IPS-20b (cell line): ENCODE results near the gene STRA6.

Source experiments
- H3K27ac ChIP-seq: one replicate; pipeline ENCODE4 v1.5.1; 2013; ENCODE audit warnings: low read length
- H3K27me3 ChIP-seq: 2 replicates; pipeline ENCODE4 v1.6.1; 2013; ENCODE audit warnings: mild to moderate bottlenecking, low read length, inconsistent platforms; ENCODE audit not compliant: insufficient read depth
- H3K36me3 ChIP-seq: 2 replicates; pipeline ENCODE4 v1.6.1; 2013; ENCODE audit warnings: low read depth, mild to moderate bottlenecking, inconsistent platforms, low read length, moderate library complexity; ENCODE audit not compliant: insufficient read depth
- H3K4me1 ChIP-seq: 2 replicates; pipeline ENCODE4 v1.6.1; 2013; ENCODE audit warnings: mild to moderate bottlenecking, control low read depth, inconsistent platforms, low read length, moderate library complexity; ENCODE audit not compliant: insufficient read depth
- H3K4me3 ChIP-seq: 2 replicates; pipeline ENCODE4 v1.5.1; 2013; ENCODE audit warnings: mild to moderate bottlenecking, low read length, inconsistent platforms
- H3K9ac ChIP-seq: 2 replicates; pipeline ENCODE4 v1.6.1; 2013; ENCODE audit warnings: low read depth, mild to moderate bottlenecking, inconsistent platforms, low read length, moderate library complexity
- H3K9me3 ChIP-seq: 2 replicates; pipeline ENCODE4 v1.6.1; 2013; ENCODE audit warnings: mild to moderate bottlenecking, low read depth, low read length, inconsistent platforms; ENCODE audit not compliant: insufficient read depth

The STRA6 gene

GRCh38 chr15:74201710-74202420 lies 722 bp downstream of the STRA6 start:
- H3K36me3 ChIP-seq: no peaks in the 10 kb centered on the region
- peaks cover 27% of the 10 kb centered on the region for H3K4me1 ChIP-seq
- no peak overlapping the region for H3K27ac ChIP-seq
- peak overlapping the region; percentile 71; the same call in 1 of the 2 replicates for H3K9ac ChIP-seq
- 0 out of 2 replicates have a peak, but pooled peaks cover 6% of the 10 kb centered on the region for H3K27me3 ChIP-seq
- H3K4me3 ChIP-seq: peak overlapping the region; percentile 63; the same call in 1 of the 2 replicates
- no peaks in the 10 kb centered on the region for H3K9me3 ChIP-seq

GRCh38 chr15:74200871-74201419 lies 1.6 kb downstream of the STRA6 start:
- Histone ChIP-seq H3K9ac (no peak overlapping the region; the same call in 1 of the 2 replicates), H3K36me3 (no peaks in the 10 kb centered on the region), H3K4me1 (peaks cover 27% of the 10 kb centered on the region), H3K9me3 (no peaks in the 10 kb centered on the region), H3K27me3 (0 out of 2 replicates have a peak, but pooled peaks cover 6% of the 10 kb centered on the region), H3K27ac (no peak overlapping the region), H3K4me3 (peak overlapping the region; percentile 63; the same call in 1 of the 2 replicates)

DNA sequence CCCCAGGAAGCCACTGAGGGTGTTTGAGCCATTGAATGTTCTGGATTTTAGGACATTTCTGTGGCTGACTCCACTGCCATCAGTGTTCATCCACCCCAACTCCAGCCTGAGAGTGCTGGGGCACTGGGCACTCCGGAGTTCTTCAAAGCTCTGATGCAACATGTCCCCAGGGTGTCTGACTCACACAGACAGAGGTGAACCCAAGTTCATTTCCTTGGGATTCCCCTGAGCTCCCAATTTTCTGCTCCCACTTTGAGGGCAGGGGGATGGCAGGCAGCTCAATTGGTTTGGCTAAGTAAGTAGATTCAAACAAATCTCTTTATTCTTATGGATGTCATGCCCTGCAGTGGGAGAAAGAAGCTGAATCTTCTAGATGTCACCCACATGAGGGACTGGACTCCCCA lies 2.2 kb downstream of the STRA6 start:
- Histone ChIP-seq H3K4me3 (no peak overlapping the region; the same call in 1 of the 2 replicates), H3K9ac (no peak overlapping the region), H3K4me1 (peaks cover 27% of the 10 kb centered on the region), H3K9me3 (no peaks in the 10 kb centered on the region), H3K27me3 (0 out of 2 replicates have a peak, but pooled peaks cover 6% of the 10 kb centered on the region), H3K36me3 (no peaks in the 10 kb centered on the region), H3K27ac (no peak overlapping the region)

- Histone ChIP-seq H3K27ac (no peak overlapping the region), H3K4me1 (peaks cover 24% of the 10 kb centered on the region), H3K9ac (no peak overlapping the region), H3K27me3 (no peaks in the 10 kb centered on the region), H3K4me3 (no peak overlapping the region), H3K9me3 (no peaks in the 10 kb centered on the region), H3K36me3 (peaks cover 6% of the 10 kb centered on the region; the same call in 1 of the 2 replicates)
Measured at GRCh38 chr15:74199297-74199652, 3.3 kb downstream of the STRA6 start.

- no peak overlapping the region for H3K4me3 ChIP-seq
- H3K27me3 ChIP-seq: no peaks in the 10 kb centered on the region
- H3K27ac ChIP-seq: no peak overlapping the region
- H3K4me1 ChIP-seq: peaks cover 15% of the 10 kb centered on the region; the same call in 1 of the 2 replicates
- peaks cover 8% of the 10 kb centered on the region for H3K36me3 ChIP-seq
- no peaks in the 10 kb centered on the region for H3K9me3 ChIP-seq
- no peak overlapping the region for H3K9ac ChIP-seq
Measured at GRCh38 chr15:74197176-74197965, 5.2 kb downstream of the STRA6 start.

- no peaks in the 10 kb centered on the region for H3K9me3 ChIP-seq
- no peak overlapping the region for H3K9ac ChIP-seq
- peaks cover 8% of the 10 kb centered on the region for H3K36me3 ChIP-seq
- peaks cover 4% of the 10 kb centered on the region; the same call in 1 of the 2 replicates for H3K4me1 ChIP-seq
- H3K27ac ChIP-seq: no peak overlapping the region
- H3K4me3 ChIP-seq: no peak overlapping the region
- no peaks in the 10 kb centered on the region for H3K27me3 ChIP-seq
Measured at GRCh38 chr15:74196175-74196574, 6.4 kb downstream of the STRA6 start.

DNA sequence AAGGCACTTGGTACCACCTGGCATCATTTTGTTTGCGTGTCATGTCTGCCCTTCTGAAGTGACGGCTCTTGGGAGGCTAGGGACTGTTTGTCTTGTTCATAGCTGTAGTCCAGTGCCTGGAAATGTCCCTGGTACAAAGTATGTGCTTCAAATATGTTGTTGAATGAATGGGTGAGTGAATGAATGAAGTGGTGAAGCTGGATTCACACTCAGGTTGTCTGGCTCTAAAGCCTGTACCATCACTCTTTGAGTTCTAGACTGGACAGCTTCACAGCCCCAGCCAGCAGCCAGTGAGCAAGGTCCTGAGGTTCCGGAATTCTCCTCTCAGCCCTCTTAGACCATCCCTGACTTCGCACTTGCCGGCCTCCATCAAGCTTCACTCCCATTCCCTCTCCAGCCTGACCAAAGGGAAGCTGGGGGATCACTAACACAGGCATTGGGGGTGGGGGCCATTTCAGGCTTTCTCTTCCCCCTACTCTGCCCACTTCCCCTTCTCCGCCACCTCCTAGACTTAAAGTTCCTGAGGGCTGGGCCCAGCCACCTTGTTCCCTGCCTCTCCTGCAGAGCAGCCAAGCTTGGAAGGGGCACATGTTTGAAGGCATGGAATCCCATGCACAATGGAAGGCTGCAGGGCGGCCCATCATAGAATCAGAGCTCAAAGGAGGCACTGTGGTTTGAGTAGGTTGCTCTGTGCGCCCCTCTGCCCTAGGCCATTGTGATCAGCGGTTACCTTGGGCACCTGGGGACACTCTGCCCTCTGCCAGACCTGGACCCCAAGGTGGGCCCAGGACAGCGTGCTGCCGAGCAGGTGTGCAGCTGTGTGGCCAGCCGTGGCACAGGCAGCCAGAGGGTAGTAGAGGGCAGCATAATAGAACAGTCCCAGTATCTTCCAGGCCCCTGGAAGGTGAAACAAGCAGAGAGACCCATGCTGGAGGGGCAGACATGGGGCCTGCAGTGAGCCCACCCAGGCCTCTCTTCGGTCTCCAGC lies 7.7 kb downstream of the STRA6 start:
- H3K4me3 ChIP-seq: no peak overlapping the region
- no peak overlapping the region for H3K9ac ChIP-seq
- peaks cover 8% of the 10 kb centered on the region for H3K36me3 ChIP-seq
- H3K4me1 ChIP-seq: no peaks in the 10 kb centered on the region
- no peaks in the 10 kb centered on the region for H3K27me3 ChIP-seq
- no peaks in the 10 kb centered on the region for H3K9me3 ChIP-seq
- no peak overlapping the region for H3K27ac ChIP-seq

DNA sequence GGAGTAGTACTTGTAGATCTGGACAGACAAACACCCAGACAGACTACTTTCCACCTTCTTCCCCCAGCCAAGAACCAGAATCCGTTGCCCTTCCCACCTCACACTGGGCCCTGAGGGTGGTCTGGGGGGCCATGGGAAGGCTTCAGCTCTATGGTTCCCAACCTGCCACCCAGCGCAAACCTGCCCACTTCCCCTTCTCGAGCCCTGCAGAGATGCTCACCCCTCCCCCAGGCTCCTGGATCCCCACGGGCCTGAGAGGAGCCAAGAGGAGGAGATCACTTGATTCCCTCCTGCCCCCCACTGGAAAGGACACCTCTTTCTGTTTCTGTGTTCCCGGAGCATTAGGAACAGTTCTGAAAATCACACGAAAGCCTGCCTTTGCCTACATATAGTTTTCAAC lies 8.7 kb downstream of the STRA6 start:
- Histone ChIP-seq H3K36me3 (peaks cover 8% of the 10 kb centered on the region), H3K9me3 (no peaks in the 10 kb centered on the region), H3K27ac (no peak overlapping the region), H3K9ac (no peak overlapping the region), H3K4me1 (no peaks in the 10 kb centered on the region), H3K27me3 (no peaks in the 10 kb centered on the region), H3K4me3 (no peak overlapping the region)

GRCh38 chr15:74193299-74193718 lies 9.3 kb downstream of the STRA6 start:
- Histone ChIP-seq H3K36me3 (peaks cover 8% of the 10 kb centered on the region), H3K9me3 (no peaks in the 10 kb centered on the region), H3K27ac (no peak overlapping the region), H3K9ac (no peak overlapping the region), H3K4me1 (no peaks in the 10 kb centered on the region), H3K4me3 (no peak overlapping the region), H3K27me3 (no peaks in the 10 kb centered on the region)

GRCh38 chr15:74192751-74193150 lies 9.8 kb downstream of the STRA6 start:
- Histone ChIP-seq H3K27ac (no peak overlapping the region), H3K36me3 (peaks cover 8% of the 10 kb centered on the region), H3K27me3 (no peaks in the 10 kb centered on the region), H3K4me1 (no peaks in the 10 kb centered on the region), H3K9me3 (no peaks in the 10 kb centered on the region), H3K9ac (no peak overlapping the region), H3K4me3 (no peak overlapping the region)

DNA sequence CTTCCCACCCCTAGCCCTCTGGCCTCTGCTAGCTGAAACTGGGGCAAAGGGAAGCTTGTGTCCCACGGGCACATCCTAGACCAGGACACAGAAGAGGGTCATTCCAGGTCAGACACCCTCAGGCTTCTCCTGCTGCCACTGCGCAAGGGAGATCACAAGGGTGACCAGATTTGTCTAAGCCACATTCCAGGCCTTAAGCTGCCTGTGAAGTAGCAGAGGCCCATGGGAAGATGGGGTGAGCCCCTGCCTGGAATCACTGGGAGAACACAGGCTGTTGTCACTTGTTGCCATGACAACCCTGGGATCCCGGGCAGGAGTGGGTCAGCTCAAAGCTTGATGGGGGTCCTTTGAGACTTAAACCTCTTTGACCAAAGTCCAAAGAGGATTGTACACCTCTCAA lies 10.8 kb downstream of the STRA6 start:
- no peak overlapping the region for H3K27ac ChIP-seq
- no peak overlapping the region for H3K9ac ChIP-seq
- H3K9me3 ChIP-seq: no peaks in the 10 kb centered on the region
- no peak overlapping the region for H3K4me3 ChIP-seq
- no peaks in the 10 kb centered on the region for H3K27me3 ChIP-seq
- H3K36me3 ChIP-seq: peaks cover 8% of the 10 kb centered on the region
- H3K4me1 ChIP-seq: no peaks in the 10 kb centered on the region
